ENCODE measurements around the gene ADGRL4.
A peak's percentile ranks its signal among the peaks of the same experiment; 100 is the strongest.
"Not testable (repeated sequence)": the region's sequence is repeated elsewhere in the genome, so short reads cannot be mapped to it uniquely, and the experiment has no call there.

The ADGRL4 gene

DNA sequence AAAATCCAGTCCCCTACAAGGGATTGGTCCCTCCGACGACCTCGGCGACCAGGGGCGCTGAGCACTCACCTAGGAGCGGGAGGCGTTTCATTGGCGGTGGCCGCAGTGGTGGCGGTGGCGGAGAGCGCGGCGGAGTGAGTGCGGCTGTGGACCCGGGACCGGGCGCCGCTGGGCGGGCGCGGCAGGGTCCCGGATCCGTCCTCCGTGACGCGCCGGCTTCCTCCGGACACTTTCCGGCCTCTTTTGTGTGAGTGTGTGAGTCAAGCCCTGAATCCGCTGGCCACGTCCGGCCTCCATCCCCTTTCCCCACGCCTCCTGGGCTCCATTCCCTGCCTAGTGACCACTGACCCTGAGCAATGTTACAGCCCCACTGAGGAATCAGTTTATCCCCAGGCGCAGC lies at the start of gene ADGRL4:
Gene ADGRL4, minus strand, starts transcription at position 167 of the 400 bp plus-strand sequence. Its CDS starts 76 bp downstream, at position 91.
- DNase-seq (ENCODE audit: low read depth, low spot score) = peak; percentile 54

DNA sequence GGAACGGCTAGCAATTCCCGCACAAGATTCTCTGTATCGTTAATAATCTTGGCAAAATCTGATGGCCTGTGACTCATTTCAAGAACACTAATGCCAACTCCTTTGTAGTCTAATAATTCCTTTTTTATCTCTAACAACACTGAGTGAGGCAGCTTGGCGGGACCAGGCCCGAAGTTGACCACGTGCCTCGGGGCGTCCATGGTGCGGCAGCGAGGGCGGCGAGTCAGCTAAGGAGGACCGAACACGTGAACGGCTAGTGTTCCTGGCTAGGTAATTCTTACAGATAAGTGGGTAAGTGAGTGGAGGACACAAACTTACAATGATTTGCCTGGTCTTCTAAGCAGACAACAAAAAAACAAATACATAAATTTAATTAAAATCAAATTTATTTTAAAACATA lies 49.3 kb upstream of the ADGRL4 start:
- DNase-seq (ENCODE audit: low read depth, low spot score) = no peak

DNA sequence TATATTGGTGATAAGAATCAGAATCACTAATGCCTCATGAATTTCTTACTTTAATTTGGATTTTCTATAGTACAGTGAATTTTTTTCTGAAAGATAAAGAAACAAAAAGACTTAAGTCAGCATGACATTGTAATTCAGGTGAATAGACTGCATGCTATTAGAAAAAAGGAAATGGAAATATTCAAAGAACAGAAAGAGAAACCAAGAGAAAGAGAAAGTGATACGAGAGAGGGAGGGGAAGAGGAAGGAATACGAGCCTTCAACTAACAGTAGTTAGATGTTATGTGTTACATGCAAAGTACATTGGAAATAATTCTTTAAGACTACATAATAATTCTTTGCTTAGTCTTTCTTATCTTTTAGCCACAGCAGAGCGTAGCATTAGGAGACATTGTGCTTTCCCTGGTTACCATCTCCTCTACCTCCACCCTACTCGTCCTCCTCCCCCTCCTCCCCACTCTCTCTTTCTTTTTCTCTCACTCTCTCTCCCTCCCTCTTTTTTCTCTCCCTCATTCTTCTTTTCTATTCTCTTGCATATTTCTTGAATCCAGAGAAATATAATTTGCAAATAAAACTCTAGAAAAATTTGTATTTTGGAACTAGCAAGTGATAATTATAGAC lies 46.4 kb upstream of the ADGRL4 start:
- DNase-seq (ENCODE audit: low read depth, low spot score) = no peak

DNA sequence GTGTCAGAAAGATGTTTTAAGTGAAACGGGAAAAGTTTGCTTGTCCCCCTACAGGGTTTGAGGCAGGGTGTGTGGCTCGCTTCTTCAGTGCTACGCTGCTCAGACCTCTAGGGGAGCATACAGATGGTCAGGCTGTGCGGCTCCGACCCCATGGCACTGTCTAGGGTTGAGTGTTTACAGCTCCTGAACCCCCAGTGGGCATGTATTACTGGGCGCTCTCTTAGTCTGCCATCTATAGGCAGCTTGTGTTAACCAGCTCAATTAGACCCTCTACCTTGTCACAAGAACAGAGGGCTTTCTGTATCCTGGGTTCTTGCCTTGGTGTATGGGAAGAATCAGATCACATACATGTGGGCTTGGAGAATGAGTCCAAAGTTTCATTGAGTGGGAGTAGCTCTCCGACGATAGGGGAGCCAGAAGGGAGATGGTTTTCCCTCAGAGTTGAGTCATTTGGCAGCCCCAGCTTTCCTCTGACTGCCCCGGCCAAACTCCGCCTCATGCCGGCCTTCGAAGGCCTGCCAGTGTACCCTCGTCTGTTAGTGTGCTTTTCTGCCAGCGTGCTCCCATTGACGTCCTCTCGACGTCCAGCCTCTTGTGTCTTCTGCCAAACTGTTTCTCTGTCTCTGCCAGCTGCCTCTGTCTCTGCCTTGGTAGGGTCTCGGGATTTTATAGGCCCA lies 38.6 kb upstream of the ADGRL4 start:
- DNase-seq (ENCODE audit: low read depth, low spot score) = peak; percentile 45

DNA sequence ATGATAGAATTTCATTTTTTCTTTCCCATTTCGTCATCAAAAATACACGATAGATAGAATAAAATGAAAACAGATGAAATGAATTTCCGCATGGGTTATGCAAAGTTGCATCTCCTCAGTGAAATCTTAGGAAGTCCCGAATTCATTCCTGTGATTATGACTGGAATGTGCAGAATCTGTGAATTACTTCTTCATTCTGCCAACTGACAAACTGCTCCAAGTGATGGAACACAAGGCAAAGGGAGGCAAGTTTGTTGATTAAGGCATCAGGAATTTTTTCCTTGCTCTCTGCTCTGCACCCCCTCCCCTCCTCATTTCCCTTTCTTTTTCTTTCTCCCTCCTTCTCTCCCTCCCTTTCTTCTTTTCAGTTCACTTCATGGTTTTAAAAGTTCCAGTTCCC lies 37.0 kb upstream of the ADGRL4 start:
- no peak for DNase-seq (ENCODE audit: low read depth, low spot score)

DNA sequence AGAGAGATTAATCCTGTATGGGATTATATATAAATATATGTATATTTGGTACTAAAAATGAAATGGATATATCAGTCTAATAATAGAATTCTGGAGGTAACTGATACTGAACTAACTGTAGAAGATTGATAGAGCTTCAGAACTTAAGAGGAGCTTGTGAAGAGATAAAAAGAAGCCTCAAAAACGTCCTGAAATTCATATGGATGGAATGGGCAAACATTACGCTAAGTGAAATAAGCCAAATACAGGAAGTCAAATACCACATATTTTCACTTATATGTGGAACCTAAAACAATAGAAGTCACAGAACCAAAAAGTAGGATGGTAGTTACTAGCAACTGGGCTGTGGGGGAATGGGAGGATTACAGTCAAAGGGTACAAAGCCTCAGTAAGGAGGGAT lies 36.0 kb upstream of the ADGRL4 start:
- DNase-seq (ENCODE audit: low read depth, low spot score) = no peak

DNA sequence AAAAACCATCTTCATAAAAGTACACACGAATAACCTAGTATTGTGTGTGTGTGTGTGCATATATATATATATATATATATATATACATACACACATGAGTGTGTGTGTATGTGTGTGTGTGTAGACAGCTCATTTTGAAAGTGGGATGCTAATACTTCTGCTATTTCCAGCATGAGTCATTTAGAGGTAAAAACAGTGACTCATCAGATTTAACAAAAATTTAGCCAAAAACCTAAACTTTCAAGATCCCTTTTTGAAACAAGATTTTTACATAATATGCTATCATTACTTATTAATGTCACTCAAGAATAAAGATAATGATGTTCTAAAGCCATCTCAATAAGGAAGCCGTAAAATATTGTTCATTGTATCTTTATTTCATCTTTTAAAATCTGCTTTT lies 35.6 kb upstream of the ADGRL4 start:
- no peak for DNase-seq (ENCODE audit: low read depth, low spot score)

DNA sequence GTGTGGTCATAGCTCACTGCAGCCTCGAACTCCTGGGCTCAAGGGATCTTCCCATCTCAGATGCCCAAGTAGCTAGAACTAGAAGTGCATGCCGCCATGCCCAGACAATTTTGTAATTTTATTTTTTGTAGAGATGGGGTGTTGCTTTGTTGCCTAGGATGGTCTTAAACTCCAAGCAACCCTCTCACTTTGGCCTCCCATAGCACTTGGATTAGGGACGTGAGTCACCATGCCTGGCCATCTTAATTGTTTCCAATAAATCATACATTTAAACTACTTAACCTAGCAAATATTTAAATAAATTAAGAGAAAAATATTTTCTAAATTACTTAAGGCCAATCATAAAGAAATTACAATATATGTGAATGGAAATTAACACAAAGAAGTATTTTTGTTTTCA lies 35.1 kb upstream of the ADGRL4 start:
- no peak for DNase-seq (ENCODE audit: low read depth, low spot score)

DNA sequence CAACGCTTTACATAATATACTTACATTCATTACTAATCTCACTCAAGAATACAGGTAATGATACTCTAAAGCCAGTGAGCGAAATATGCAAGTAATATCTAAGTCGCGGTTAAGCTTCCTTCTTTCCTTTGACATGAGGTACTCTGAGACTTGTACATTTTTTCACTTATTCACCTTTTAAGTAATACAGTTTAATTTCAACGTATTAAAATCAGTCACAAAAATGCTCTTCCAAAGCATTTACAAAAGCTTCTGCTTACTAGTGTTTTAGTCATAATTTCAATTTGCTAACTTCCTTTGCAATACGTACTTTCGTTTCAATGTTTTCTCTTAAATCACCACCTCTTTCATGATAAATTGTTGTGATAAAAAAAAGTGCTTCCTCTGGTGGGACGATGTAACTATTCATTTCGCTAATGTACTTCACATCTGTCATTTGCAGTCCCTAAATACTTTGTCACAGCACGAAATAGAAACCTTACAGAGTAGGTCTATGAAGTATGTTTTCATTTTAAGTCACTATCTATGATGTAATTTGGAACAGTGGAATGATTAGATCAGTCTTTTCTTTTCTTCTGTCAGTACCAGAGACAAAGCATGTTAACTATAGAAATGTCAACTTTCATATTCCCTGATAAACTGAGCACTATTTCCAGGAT lies 34.0 kb upstream of the ADGRL4 start:
- DNase-seq (ENCODE audit: low read depth, low spot score) = no peak

DNA sequence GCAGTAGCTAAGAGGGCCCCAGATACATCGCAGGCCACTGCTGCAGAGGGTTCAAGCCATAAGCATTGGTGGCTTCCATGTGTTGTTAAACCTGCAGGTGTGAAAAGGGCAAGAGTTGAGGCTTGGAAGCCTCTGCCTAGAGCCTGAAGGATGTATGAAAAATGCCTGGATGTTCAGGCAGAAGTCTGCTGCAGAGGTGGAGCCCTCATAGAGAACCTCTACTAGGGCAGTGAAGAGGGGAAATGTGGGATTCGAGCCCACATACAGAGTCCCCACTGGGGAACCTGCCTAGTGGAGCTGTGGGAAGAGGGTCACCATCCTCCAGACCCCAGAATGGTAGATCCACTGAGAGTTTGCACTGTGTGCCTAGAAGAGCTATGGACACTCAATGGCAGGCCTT lies 30.6 kb upstream of the ADGRL4 start:
- no peak for DNase-seq (ENCODE audit: low read depth, low spot score)

DNA sequence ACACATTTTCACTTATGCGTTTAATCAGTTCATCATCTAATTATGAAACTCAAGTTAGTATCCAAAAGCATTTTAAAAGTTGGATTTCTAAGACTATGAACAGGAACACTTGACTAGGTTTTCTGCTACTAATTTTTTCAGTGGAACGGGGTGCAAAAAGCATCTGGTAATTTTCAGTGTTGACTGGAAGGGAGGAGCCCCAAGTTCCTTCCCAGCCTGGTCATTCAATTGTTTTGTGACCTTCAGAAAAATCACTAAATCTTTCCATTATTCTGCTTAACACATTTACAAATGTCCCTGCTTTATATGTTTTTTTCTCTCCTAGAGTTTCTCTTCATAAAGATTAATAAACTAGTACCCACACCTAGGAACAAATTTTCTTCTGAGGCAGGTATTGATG lies 6.0 kb upstream of the ADGRL4 start:
- no peak for DNase-seq (ENCODE audit: low read depth, low spot score)

DNA sequence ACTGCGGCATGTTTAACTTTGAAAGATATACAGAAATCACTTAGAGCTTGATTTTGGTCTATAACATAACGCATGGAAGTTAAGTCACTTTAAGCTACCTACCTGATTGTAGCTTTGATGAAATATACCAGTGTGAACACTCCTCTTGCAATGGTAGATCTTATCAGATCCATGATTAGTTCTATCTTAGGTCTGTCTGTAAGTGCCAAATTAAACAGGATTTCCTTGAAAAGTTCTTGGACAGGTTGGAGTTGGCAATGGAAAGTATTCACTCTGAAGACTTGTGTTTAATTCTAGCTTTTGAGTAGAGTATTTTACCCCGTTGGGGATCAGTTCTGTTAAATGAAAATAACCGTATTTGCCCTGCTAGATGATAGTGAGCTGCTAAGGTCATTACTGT lies 4.1 kb upstream of the ADGRL4 start:
- DNase-seq (ENCODE audit: low read depth, low spot score) = no peak

DNA sequence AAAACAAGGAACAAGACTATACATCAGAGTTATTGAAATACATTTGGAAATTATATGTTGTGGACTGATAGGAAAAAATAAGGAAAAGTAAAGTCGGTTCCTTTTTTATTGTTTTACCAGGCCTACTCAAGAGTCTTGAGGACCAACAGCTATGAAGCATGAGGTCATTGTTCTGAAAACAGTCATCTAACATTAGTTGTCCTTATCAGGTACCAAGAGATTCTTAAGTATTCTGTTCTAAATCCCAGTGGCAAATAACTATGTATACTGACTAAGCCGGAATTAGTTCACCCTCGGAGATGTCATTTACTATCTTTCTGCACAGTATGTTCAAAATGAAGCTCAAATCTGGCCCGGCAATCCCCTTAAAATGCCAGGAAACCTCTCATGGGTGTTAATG lies 585 bp downstream of the ADGRL4 start:
- no peak for DNase-seq (ENCODE audit: low read depth, low spot score)

DNA sequence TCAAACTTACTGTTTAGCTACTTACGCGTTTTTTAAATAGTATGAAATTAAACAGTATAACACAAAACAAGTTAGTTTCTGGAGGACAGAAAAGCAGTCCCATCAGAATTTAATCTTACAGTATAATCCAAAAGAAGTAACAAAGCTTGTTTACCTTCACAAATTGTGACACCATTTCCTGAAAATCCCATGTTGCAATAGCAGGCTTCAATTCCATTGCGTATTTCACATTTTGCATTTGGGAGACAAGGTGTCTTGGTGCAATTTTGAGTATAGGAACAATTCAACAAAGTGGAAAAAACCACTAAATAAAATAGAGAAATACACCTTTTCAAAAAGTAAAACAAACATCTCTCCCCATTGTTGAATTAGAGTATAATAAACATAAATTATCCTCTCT lies 1.6 kb downstream of the ADGRL4 start:
- DNase-seq (ENCODE audit: low read depth, low spot score) = no peak

DNA sequence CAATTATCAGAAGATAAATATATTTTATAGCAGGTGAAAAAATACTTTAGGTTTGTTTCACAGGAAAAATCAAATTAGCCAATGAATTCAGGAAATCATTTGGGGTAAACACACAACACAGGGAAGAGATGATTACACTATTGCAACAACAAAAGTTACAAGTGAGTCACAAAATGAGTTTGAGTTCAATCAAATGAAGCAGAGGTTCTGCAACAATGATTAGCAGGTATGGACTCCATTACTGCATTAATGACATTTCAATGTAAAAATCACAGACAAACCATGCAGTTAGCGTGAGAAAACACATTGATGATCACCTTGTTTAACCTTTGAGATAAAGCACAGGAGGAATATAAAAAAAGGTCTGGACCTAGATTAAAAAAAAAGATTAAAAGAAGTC lies 9.7 kb downstream of the ADGRL4 start:
- DNase-seq (ENCODE audit: low read depth, low spot score) = no peak

DNA sequence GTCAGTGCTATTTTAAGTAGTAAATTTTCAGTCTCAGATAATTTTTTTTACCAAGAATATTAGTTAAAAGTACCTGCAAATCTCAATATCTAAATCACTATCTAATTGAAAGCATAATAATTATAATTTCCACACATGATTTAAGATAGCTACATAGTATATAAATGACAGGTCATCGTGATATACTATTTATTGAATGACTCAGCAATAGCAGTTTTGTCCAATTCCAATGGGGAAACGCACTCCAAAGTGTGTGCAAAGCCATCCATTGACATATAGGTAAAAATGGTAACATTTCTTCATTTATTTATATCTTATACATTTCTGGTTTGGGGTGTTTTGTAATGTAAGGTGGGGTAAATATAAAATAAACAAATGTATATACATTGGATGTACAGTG lies 19.5 kb downstream of the ADGRL4 start:
- DNase-seq (ENCODE audit: low read depth, low spot score) = no peak

DNA sequence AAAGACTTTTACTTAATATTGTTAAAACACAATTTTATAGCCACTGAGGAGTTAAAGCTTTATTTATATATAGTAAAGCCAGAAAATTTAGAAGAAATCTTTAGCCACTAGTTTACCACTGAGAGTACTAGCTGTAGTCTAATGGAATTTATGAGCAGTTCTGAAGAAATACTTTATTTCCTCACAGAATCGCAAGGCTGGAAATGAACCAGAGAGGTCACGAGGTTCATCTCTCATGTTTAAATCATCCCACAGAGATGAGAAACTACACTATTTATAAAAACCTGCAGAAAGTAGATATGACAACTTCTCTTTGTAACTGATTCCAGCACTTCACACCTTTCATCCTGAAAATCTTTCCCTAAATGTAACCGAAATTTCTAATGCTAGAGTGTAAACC lies 26.0 kb downstream of the ADGRL4 start:
- DNase-seq (ENCODE audit: low read depth, low spot score) = no peak

DNA sequence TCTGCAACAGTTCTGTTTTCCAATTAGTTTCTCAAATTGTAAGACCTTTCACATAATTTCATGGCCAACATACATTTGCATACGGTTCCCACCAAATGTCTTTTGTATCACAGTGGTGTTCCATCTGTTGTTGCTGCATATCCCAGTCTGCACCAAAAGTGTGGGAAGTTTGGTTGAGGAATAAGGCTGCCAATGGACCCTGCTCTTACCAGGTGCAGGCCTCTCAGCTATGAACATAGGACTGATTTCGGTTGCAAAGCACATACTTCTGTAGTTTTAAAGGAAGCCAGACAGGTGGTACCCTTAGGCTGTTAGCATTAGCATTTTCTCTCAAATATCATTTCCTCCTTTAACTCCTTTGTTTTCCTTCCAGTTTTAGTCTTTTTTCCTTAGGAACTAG lies 33.8 kb downstream of the ADGRL4 start:
- DNase-seq (ENCODE audit: low read depth, low spot score) = no peak

DNA sequence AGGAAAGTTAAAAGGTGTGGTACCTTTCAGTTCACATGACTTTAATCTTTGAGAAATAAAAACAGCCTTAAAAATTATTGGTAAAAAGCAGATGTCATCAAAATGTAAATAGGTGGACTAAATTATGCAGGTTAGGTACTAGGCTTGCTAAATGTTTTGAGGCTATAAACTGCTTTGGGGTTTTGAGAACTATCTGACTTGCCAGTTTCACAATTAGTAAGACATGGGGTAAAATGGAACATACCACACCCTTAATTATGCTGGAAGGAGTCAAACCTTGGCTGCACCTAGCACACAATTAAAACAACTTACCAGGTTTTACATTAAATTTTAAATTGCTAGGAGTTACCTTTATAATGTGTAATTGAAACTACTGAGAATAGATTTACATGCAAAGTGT lies 39.4 kb downstream of the ADGRL4 start:
- DNase-seq (ENCODE audit: low read depth, low spot score) = not testable (repeated sequence)

DNA sequence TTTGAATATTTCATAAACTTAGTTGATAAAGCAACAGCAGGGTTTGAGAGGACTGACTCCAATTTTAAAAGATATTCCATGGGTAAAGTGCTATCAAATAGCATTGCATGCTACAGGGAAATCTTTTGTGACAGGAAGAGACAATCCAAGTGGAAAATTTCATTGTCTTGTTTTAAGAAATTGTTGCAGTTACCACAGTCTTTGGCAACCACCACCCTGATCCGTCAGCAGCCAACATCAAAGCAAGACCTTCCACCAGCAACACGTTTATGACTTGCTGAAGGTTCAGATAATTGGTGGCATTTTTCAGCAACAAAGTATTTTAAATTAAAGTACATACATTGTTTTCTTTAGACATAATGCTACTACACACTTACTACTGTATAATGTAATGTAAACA lies 47.8 kb downstream of the ADGRL4 start:
- no peak for DNase-seq (ENCODE audit: low read depth, low spot score)

DNA sequence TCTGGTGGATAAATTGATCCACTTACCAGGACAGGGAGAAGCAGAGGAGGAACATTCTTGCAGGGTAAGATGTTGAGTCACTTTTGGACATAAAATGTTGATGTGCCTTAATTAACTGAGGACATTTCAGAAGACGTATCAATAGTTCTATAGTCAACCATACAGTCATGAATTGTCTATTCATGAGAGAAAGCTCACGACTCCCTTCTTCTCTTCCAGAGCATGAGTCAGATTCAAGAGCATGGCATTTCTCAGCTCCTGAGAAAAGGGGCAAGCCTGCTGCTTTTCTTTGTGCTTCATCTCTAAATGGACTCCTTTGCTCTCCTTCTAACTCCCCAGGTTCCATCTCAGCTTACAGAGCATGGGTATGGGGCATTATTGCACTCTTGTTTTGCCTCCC lies 55.7 kb downstream of the ADGRL4 start:
- no peak for DNase-seq (ENCODE audit: low read depth, low spot score)

DNA sequence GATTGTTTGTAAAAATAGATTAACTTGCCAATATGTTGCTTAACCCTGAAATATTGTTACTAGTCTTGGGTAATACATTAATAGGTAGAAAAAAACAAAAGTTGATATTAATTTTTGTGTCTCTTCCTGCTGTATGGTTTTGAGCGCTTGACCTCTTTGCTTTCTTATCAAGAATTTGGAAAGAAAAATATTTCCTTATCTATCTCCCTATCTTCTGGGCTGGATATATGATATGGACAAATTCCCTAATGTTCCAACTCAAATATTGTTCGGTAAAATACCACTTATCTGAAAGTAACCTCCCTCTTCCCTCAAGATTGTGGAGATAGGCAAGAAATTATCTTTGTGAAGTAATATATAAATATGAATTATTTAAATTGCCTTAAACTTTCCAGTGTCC lies 57.3 kb downstream of the ADGRL4 start:
- DNase-seq (ENCODE audit: low read depth, low spot score) = no peak

DNA sequence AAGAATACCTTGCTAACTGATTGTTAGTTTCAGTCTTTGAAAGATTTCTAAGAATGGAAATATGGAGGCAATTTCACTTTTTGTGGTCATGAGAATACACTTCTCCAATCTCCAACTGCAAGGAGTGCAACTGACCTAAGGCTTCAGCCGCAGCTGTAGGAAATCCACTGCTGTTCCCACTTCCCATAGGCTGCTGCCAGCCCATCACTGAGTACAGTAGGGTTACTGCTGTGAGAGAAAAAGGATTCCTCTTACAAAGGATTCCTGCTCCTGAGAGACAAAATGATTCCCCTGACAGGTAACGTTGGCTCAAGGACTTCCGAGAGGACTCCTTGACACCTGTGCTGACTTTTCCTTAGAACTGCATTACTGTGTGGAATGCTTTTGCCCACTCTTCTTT lies 87.4 kb downstream of the ADGRL4 start:
- DNase-seq (ENCODE audit: low read depth, low spot score) = no peak
